ENCODE results near the gene CTNNA2.

The CTNNA2 gene

DNA sequence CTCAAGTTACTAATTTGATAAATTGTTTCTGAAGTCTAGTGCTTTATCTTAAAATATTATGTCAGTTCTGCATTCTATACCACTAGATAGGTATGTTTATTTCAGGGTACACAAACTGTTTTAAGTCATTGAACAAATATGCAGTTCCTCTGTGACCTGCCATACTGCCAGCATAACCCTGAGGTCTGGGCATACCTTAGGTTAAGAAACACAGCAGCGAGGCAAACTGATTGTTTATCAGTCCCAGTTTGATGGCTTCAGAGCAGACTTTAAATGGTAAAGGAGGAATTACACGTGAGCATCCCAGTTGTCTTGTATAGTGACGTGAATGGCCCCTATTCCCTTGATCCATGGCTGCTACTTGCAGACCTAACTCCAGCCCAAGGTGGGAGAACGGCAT is 978.1 kb downstream of the CTNNA2 start:
- DNase-seq (ENCODE audit: low spot score), result no peak

DNA sequence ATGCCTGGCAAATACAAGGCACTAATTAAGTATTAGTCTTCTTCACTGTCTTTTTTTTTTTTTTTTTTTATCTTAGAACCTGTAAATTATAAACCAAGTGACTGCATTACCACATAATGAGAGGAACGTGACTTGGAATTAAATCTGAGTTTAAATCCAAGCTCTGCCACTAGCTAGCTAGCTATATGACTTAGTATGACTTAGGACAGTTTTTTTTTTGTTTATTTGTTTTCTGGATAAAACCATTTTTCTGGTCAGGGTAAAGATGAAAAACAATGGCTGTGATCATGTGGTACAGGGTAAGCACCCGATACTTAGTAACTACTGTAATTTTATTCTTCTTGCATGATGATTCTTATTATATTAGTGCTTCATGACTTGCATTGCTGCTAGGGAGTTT is 983.5 kb downstream of the CTNNA2 start:
- no peak for DNase-seq (ENCODE audit: low spot score)

DNA sequence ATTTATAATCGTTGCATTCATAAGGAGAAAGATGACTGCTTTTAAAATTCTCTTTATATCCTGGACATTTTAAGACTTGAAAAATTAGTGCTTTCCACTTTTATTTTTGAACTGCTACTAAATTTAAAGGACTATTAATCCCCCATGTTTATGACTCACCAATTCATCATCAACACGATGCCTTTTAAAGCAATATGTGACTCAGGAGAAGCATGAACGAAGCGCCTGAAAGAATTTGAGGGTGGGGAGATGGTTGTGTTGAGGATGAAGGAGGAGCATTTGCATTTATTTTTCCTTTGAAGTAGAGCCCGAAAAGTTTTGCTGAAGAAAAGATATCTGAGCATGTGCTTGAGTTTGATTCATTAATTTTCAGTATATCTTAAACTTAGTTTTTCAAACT is 983.9 kb downstream of the CTNNA2 start:
- DNase-seq (ENCODE audit: low spot score), result no peak

DNA sequence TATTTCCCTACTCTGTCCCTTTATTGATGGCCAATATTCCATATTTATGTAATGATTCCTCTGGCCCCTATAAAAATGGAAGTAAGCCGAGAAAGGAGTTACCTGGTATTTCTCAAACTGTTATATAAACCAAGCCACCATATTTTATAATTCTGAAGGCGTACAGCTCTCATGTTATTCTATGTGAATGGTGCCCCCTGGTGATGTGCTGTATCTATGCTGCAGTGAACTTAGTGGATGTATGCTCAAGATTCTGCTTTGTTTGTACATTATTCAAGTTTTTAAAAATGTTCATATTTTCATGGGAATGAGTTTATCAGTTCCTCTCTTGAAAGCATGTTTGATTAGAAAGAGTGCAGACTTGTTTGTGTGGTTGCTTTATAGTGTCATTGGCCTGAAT is 986.2 kb downstream of the CTNNA2 start:
- no peak for DNase-seq (ENCODE audit: low spot score)

DNA sequence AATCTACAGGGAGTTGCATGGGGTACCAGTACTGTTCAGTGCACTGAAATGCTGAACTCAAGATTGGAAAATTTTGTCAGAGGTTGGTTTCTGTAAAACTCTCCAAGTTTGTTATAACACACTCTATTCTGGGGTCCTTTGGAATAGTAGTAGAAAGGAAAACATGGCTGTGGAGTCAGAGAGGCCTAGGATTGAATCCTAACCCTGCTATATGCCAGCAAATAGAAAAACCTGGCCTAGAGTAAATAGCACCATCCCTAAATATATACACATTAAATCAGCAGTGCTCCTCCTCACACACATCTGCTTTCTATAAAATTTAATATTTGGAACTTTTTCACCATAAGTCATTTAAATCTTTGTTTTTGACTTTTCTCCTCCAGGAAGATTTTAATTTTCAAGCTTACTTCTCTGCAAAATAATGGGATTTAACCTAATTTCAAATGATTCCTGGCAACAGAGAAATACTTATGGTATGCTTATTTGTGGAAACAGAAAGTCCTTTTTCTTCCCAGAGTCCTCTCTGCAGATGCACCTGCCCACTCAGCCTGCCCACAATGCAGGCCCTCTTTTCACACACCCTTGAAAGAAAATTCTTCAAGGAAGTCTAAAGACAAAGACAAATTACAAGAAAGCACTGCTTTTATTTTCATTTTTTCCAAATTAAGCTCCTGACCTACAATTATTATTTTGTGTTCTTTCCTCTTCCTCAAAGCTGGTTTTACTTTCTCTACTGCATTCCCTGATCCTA is 989.2 kb downstream of the CTNNA2 start:
- DNase-seq (ENCODE audit: low spot score), result no peak

DNA sequence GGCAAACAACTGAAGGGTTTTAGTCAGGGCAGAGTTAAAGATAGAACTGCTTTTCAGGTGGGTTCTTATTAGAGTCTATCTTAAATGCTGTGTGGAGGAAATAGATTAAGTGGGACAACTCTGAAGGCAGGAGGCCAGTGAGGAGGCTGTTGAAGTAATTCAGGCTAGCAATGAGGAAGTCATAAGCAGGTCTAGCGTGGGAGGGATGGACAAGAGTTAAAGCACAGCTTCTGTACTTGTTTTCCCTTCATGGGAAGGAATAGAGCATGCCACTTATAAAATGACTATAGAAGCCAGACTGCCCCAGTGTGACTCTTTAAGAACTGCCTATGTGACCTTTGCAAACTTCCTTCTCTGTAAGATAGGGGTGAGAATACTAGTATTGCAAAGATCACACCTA is 993.7 kb downstream of the CTNNA2 start:
- DNase-seq (ENCODE audit: low spot score), result no peak

DNA sequence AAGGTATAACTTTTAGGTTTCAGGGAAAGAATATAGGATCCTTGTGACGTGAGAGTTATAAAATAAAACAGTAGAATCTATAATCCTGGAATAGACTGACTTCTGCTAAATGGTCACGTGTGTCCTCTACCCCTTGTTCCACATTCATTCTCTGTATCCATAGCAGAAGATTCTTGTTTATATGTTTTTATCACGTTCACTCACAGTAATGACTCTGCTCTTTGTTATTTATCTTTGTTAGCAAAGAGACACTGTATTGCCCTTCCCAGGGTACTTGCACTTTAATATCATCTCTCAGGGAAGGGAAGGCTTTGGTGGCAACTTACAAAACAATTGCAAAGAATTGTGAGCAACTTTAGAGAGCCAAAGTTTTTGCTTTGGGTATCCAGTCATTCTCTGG is 997.9 kb downstream of the CTNNA2 start:
- DNase-seq (ENCODE audit: low spot score), result no peak

DNA sequence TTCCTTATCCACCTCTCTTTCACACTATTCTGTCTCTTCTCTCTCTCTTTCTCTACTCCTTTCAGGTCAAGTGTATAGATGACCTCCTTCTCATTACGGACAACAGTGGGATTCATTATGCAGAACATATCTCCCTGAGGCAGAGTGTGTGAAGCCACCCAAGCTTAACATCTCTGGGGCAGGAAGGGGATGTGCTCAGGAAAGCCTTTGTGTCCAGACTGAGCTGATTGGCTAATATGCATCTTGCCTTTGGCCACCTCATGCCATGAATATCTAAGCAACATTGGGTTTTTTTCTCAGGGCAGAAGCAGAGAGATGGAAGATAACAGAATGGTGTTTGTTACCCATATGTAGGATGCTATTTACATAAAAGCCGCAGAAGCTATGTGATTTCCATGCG is 1003.1 kb downstream of the CTNNA2 start:
- DNase-seq (ENCODE audit: low spot score), result no peak

DNA sequence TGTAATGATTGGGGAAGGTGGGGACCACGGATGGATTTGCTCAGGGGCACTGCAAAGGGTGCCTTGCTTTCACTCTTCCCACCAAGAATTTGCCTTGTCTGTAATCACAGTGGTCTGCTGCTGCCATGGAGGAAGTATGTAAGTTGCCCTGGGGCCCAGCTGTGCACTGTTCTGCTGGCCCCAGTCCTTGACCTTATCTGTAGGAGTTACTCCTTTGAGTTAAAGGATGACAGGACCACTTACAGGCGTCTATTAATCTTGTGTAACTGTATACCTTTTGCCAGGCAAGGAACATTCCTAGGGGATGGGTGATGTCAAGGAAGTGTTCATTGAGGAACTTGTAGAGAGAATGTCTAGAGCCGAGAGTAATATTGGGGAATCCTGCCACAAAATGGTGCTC is 1004.5 kb downstream of the CTNNA2 start:
- DNase-seq (ENCODE audit: low spot score), result no peak

DNA sequence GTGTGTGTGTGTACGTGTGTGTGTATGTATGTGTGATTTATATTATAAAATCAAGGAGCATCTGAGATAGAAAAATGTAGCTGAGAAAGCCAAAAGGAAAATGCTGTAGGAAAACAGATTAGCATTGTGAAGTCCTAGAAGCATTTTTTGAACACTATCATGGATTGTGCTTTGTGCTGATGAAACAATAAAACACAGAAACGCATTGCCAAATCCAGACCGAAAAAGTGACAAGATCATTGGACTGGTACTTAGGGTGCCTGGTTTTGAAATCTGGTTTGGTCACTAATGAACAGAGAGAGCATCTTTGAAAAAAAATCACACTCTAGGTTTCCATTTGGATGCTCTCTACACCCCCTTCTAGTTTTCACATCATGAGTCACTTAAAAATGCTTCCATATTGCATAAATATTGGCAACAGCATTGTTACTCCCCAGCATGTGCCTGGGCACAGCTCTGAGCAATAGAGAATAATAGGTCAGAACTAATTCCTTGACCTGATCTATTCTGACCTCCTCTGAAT is 1006.3 kb downstream of the CTNNA2 start:
- DNase-seq (ENCODE audit: low spot score), result no peak

DNA sequence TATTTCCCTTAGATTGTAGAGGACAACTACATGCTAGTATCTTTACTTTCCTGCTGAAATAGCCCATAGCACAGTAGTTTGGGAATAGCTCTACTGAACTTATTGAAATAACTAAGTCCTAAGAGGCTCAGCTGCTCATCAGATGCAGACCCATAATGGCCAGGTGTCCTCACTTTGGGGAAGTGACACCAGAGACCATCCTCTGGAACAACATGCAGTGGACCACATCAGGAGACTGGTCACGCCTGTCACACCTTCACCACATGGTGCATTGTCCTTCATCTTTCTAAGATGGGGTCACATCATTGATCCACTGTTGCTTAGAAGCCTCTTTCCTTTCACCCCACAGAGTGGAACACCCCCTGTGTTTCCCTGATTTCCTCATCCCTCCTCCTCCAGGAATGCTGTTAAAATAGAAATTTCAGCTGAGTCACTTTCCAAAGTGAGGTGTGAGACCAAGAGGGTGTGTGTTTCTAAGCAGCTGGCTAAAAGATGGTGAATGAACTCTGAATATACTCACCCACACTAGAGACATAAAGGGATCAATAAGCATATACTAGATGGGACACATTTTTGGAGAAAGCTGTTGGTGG is 1006.9 kb downstream of the CTNNA2 start:
- DNase-seq (ENCODE audit: low spot score), result no peak

DNA sequence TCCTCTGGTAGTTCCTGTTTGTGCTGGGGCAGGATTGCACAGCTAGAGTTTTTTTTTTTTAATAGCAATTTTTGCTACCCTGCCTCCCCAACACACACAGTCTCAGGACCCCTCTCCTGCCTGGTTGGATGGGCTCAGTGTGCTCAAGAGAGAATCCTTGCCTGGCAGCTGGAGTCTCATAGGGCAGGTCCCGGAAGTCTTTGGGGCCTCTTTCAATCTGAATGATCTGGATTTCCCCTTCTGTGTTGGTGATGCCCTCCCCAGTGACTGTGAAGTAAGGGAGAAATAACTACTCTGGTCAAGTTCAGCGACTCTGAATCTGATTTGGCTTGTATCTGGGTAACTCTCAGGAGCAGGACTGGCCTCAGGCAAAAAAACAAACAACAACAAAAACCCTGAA is 1012.3 kb downstream of the CTNNA2 start:
- DNase-seq (ENCODE audit: low spot score), result no peak

DNA sequence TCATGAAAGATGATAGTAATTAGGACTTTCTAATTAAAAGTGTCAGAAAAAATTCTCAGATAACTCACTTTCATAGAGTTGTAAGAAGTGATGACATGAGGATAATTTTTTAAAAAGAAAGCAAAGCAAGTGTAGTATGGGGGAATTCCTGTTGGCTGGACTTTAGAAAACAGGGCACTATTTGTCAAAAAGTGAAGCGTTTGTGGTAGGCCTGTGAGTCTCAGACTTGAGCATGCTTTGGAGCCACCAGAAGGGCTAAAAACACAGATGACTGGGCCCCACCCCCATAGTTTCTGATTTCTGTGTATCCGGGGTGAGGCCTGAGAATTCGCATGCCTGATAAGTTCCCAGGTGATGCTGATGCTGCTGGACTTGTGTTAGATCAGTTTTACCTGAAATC is 1014.3 kb downstream of the CTNNA2 start:
- no peak for DNase-seq (ENCODE audit: low spot score)

DNA sequence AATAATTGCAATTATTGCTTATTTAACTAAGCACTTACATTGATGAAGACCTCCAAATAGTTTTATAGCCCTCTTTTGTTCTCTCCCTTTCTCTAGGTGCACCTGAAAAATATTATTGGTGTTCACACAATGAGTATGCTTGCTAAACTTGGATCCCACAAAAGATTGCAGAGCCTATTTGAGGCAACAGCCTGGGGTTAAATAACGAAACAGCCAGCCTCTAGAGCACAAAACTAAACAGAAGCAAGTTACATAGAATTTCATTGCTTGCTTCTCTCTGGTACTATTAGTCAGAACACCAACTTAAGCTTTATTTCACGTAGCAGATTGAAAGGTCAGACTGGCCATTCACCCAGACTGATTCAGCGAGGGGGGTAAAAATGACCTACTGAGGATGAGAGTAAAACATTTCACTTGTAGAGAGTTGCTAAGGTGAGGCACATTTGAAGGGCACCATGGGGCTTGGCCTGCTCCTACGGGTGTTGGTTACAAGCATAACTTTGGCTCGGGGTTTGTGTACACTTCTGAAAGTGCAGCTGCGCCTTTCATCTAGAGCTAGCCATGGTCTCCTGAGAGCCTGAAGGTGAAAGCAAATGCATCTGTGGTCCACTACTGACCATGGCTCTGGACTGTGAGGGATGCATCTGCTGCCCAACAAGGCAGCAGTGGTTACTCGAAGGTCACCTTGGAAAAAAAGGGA is 1016.8 kb downstream of the CTNNA2 start:
- no peak for DNase-seq (ENCODE audit: low spot score)

DNA sequence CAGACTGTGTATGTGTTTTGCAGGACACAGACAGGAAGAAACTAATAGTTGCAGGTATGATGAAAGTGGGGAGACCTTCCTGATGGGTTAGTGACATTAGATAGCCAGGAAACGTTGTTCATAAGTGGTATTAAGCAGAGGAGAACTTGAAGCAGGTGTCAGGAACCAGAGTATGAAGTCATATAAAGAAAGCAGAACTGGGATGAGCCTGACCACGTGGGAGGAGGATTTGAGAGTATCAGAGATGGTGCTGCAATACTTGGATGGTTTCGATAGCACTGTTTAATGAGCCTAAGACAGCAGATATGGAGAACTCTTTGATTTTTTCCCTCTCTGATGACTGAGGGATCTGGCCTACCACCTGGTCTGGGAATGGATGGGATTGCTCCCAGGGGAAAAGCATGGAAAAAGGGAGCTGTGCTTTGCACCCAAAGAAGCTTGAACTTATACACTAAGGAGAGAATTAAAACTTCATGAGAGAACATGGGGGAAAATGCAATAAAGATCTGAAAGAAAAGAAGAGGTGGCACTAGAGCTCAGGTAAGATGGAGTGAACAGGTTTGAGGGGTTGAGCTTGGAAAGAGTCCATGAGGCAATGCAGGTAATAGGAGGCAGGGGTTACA is 1017.7 kb downstream of the CTNNA2 start:
- DNase-seq (ENCODE audit: low spot score), result no peak

DNA sequence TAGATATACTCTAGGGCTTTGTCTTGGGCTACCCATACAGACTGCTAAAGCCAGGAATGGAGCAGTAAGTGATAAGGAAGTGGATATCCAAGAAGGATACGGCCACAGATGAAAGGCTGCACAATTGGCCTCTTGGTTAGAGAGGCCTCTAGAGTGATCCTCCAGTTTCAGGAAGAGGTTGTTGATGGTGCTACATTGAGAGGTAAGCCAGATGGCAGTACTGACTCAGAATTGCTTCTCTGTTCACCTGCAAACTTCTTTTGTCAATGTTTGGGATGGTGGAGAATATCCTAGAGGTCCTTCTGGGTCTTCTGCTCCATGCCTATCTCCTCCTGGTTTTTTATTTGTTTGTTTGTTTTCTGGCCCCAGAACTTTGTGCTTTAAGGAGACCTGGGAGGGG is 1018.5 kb downstream of the CTNNA2 start:
- DNase-seq (ENCODE audit: low spot score), result no peak

DNA sequence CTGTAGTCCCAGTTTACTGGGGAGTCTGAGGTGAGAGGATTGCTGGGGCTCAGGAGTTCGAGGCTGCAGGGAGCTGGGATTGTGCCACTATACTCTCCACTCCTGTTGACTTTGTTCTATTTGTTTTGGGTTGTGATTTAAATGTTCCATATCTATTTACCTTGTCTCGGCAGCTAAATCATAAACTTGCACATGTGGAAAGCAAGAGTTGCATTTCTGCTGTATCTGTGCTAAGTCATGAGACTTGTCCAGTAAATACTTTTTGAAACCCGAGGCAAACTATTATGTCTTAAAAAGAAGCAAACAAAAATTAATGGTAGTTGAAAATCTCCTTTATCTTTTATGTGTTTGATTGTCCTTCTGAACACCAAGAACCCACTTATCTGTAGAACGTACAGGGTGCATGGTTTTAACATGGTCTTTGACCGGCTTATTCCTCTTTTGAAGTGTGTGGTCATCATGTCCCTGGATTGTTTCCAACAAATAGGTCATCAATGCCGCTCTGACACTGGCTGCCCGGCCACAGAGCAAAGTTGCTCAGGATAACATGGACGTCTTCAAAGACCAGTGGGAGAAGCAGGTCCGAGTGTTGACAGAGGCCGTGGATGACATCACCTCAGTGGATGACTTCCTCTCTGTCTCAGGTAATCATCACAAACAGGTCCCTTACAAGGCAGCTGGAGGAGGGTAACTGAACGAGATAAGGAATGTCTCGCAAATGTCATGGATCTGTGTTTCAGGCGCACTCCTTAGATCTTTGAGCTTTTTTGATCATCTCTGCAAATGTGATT is 1032.8 kb downstream of the CTNNA2 start:
- DNase-seq (ENCODE audit: low spot score), result no peak

DNA sequence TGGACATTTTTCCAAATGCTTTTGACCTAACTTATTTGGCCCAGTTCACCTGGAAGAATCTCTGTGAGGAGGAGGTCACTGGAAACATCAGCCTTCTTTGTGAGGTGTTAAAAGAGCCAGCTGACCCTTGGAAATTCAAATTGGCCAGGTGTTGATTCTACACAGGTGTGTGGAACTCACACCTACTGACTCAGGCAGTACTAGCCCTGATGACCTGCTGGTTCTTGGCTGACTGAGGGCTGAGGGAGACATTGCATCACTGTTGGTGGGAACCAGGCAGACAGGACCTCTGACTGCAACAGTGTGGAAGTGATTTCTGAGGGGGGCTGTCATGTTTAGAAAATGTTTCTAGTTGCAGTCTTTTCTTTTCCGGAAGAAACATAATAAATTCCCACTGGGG is 1033.9 kb downstream of the CTNNA2 start:
- no peak for DNase-seq (ENCODE audit: low spot score)

DNA sequence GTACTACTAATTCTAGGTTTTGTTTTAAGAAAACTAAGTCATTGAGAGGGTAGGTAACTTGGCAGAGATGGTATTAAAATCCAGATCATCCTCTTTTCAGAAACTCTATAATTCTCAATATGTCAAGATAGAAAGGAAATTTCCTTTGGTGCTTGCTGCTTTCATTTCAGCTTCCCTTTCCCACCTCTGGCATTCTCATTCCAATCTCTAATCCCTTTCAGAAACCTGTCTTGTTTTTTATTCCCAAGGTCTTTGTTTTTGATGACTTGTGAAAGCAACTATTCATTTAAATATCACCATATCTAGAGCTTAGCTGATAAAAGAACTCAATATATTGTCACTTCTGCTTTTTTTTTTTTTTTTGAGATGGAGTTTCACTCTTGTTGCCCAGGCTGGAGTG is 1034.5 kb downstream of the CTNNA2 start:
- no peak for DNase-seq (ENCODE audit: low spot score)

DNA sequence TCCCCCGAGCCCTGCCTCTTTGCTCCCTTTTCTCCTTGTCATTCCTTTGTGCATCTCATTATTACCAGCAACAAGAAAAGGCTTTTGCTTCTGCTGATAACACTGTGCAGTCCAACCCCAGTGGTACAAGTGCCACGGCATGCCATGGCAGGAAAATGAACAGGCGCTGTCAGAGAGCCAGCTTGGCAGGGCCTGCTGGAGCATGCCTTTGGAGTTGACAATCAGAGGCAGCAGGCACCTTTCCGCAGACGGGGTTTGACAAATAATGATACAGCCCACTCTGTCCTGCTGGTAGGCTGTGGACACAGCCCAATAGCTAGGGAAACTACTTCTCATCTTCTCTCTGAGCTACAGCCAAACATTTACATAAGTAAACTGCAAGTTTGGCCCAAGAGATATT is 1035.6 kb downstream of the CTNNA2 start:
- no peak for DNase-seq (ENCODE audit: low spot score)

DNA sequence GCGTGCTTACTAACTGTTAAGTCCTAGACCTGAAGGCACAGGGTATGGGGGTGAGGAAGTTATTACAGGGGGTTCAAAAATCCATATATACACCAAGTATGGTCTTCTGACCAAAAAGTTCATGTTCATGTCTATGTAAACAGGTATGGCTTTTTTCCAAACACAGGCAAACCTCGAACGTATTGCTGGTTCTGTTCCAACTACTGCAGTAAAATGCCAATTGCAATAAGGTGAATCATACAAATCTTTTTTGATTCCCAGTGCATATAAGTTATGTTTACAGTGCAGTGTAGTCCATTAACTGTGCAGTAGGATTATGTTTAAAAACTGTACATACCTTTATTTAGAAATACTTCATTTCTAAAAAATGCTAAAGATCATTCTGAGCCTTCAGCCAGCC is 1037.0 kb downstream of the CTNNA2 start:
- no peak for DNase-seq (ENCODE audit: low spot score)

DNA sequence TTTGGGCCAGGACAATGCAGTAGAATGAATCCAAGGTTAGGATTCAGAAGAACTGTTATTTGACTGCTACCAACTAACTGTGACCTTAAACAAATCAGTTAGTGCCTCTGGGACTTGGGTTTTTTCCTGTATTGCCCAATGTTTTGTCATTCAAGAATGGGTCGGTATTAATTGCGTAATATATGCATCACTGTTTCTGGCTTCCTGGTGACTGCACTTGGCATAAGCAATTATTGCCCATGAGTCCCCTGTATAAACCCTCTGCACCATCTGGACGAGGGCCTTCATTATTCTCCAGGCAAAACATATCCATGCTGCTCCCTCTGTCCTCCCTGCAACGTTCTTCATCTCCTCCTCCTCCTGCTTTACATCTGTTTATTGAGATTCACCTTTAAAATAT is 1047.5 kb downstream of the CTNNA2 start:
- DNase-seq (ENCODE audit: low spot score), result no peak
